Bone marrow (tissue), 2 donors: ENCODE results near the gene ANKZF1.
"Not testable (repeated sequence)": the region's sequence is repeated elsewhere in the genome, so short reads cannot be mapped to it uniquely, and the experiment has no call there.

Experiments used
- DNase-seq, 2 donors: peaks; one replicate each; lab custom pipeline; 2025; lab: John Stamatoyannopoulos, UW

The ANKZF1 gene

DNA sequence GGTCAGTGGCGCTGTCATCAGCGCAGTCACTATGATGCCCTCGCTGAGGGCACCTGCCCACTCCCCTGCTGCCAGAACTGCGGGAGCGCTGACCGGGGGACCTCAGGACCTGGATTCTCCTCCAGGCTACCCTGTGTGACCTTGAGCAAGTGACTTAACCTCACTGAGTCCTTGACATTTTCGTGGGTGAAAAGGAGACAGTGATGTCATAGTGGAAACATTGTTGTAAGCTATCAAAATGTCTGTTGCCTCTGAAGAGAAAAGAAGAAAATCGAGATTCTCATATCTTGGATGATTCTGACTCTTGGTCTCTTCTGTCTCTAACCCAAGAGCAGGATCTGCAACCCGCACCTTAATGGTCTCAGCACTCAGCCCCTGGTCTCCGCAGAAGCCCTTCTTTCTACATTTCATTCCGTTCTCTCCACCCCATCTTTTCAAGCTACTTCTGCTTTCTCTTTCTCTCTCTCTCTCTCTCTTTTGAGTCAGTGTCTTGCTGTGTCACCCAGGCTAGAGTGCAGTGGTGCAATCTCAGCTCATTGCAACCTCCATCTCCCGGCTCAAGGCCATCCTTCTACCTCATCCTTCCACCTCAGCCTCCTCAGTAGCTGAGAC lies 25.1 kb downstream of the ANKZF1 start:
- peak; percentile 70 to 80 for DNase-seq

DNA sequence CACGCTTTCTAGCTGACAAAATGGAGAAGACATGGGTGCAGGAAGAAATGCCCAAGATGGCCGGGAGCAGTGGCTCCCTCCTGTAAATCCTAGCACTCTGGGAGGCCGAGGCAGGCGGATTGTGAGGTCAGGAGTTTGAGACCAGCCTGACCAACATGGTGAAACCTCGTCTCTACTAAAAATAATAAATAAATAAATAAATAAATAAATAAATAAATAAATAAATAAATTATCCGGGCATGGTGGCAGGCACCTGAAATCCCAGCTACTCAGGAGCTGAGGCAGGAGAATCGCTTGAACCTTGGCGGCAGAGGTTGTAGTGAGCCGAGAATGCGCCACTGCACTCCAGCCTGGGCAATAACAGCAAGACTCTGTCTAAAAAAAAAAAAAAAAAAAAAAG lies 29.3 kb downstream of the ANKZF1 start:
- not testable (repeated sequence) for DNase-seq

DNA sequence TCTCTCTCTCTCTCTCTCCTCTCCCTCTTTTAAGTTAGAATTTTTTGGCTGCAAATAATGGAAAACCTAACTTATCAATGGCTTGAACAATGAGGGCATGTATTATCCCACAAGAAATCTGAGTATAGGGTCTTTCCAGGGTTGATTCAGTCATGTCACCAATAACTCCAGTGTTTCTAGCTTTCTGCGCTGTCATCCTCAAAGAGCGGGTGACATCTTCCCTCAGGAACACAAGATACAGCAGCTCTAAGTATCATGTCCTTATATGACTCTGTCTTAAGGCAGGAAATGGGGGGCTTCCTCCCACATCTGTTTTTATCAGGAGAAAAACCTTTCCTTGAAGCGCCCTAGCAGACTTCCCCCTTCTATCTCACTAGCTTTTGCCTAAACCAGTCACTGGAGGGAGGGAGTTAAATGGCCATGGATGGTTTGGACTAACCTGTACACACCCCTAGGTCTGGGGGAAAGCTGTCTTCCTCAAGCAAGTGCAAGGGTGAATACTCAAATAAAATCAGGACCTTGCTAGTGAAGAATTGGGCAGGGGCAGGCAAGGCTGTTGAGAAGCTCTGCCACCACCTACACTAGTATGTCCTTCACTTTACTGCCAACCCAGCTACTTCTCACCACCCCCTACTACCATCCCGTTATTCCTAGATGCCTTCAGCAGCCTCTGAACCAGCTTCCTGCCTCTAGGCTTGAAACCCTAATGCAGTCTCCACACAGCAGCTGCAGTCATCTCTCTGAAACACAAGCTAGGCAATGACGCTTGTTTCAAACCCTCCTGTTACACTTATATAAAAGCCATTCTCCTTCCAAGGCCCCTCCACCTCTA lies 31.6 kb downstream of the ANKZF1 start:
- DNase-seq = peak in 1 of 2 donors; percentile 22

DNA sequence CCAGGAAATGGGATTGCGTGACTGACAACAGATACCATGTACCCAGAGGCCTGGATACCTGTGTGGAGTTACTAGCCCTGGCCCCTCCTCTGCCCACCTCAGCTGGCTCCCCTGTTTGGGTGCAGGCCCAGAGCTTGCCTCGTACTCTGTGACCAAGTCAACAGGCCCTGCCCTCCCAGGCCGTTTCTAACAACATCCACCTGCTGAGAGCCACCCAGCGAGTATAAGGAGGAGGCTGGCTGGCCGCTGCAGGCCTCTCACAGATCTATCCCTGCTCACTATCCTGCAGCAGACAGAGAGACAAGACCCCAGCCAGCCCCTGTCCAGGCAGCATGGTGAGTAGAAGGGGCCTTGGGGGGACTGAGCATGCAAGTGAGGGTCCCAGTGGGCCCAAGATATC lies 36.6 kb downstream of the ANKZF1 start:
- no peak for DNase-seq

DNA sequence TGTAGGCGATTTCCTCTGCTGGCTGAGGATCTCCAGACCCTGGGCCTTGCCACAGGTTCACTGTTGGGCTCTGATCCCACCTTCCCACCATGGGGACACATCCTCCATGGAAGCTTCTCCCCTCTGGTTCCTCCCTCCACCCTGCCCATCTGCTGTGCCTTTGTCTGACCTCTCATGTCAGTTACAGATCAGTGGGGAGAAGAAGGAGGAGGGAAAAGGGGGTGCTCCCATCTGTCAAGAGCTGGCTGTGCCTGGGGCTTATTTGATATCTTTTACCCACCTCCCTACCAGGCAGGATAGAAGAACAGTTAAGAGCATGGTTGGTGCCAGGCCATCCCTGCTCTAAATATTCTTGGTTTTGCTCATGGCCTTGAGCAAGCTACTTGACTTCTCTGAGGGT lies 37.3 kb downstream of the ANKZF1 start:
- no peak for DNase-seq

DNA sequence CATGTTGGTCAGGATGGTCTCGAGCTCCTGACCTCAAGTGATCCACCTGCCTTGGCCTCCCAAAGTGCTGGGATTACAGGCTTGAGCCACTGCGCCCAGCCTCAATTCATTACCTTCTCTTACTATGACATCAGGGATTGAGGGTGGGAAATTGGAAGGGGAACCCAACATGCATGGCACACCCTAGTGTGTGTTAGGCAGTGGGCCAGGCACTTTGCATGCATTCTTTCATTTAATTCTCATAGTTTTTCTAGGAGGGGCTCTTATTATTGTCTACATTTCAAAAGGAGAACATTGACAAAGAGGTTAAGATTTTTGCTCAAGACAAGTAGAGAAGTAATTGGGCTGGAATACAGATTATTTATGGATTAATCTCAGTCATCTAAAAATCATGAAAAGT lies 38.7 kb downstream of the ANKZF1 start:
- DNase-seq = no peak

DNA sequence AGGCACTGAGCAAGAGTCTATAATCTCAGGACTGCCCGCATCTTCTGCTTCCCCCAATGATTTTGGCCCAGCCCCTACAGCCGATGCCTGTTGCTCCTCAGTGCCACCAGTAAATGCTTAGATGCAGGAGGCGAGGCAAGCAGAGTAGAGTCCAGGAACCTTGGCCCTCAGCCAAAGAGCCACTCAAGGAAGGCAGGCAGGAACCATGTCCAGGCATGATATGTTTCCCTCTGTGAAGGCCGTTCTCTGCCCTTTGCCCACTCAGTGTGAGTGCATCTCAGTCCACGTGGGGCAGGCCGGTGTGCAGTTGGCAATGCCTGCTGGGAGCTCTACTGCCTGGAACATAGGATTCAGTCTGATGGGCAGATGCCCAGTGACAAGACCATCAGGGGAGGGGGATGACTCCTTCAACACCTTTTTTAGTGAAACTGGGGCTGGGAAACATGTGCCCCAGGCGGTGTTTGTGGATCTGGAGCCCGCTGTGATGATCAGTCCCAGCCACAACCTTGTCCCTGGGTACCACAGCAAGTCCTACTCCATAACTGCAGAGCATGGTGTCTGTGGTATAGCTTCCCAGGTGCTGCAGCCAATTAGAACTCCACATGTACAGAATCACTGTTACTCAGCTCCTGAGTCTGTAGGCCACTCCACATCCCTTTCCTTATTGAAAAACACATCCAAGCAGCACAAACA lies 39.9 kb downstream of the ANKZF1 start:
- DNase-seq = no peak

DNA sequence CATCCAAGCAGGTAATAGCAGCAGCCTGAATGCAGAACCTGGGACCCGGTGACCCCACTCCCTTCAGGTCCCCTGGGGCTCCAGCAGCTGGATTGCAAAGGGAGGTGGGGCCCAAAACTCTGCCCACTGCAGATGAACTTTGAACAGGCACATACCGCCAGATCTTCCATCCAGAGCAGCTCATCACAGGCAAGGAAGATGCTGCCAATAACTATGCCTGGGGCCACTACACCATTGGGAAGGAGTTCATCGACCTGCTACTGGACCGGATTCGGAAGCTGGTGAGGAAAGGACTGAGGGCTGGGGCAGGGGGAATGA lies 40.4 kb downstream of the ANKZF1 start:
- no peak for DNase-seq

DNA sequence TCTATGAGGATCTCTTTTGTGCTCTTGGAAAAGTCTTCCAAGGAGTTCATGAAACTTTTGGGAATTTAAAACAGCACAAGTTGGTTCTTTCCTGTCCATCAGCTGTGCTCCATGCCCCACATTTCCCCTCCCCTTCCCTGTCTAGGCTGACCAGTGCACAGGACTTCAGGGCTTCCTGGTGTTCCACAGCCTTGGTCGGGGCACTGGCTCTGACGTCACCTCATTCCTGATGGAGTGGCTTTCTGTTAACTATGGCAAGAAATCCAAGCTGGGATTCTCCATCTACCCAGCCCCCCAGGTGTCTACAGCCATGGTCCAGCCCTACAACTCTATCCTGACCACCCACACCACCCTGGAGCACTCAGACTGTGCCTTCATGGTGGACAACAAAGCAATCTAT lies 41.4 kb downstream of the ANKZF1 start:
- DNase-seq = no peak

DNA sequence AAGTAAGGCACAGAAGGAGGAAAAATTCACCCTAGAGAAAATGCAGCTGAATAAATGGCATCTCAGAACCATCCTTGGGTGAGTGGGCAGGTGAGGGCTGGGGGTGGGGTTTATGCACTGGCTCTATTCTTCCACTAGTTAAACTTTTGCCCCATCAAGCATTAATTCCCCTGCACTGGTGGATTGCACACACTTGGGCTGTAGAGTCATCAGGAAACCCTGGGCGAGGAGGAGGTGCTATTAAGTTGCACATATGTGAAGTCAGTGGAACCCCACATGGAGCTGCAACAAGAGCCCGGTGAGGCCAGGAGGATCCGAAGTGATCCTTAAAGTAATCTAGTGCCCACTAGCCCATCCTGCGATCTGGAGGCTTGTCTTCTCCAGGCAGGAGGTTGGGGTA lies 42.8 kb downstream of the ANKZF1 start:
- no peak for DNase-seq

DNA sequence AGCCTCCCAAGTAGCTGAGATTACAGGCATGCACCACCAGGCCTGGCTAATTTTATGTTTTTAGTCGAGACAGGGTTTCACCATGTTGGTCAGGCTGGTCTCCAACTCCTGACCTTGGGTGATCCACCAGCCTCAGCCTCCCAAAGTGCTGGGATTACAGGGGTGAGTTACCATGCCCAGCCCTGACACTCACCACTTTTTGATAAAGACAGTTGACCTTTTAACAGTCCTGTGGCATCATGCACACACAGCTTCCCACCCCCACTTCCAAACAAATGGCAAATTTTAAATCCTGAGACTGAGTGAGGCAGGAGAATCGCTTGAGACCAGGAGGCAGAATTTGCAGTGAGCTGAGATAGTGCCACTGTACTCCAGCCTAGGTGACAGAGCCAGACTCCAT lies 43.4 kb downstream of the ANKZF1 start:
- DNase-seq = no peak

DNA sequence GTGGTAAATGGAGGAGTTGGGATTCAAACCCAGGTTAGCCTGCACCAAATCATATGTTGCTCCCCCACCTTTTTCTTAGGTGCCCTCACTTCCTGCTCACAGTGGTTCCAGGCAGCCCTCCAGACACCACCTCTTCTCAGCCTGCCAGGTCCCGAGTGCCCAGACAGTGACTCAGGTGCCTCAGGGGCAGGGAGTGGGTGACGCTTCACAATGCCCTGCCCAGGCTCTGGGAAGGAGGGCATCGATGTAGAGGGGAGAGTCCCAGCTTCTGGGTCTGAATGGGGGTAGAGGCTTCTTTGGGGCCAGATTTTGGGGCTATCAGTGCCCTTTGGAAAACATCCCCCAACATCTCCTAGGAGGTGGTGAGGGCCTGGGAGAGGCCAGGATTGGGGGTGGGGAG lies 44.3 kb downstream of the ANKZF1 start:
- no peak for DNase-seq

DNA sequence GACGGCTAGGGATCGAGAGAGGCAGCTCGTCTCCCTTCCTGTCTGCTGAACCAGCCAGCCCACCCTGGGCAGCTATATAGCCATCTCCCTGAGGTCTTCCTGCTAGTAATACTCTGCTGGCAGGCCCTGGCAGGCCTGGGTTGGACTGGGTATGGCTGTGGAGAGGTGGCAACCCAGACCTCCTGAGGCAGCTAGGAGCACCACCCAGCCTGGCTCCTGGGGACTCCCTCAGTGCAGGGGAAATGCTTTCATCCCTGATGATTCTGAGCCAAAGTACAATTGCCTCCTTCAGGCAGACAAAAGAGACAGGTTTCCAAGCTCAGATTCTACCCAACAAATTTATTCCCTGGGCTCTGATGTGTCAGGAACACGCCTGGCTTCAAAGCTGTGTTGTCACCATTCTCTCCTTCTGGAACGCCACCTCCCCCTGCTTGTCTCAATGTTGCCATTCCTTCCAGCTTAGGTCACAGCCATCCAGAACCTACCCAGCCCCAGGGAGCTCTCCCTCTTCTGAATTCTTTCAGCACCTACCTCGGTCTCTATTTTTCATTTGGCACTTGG lies 44.8 kb downstream of the ANKZF1 start:
- DNase-seq = no peak

DNA sequence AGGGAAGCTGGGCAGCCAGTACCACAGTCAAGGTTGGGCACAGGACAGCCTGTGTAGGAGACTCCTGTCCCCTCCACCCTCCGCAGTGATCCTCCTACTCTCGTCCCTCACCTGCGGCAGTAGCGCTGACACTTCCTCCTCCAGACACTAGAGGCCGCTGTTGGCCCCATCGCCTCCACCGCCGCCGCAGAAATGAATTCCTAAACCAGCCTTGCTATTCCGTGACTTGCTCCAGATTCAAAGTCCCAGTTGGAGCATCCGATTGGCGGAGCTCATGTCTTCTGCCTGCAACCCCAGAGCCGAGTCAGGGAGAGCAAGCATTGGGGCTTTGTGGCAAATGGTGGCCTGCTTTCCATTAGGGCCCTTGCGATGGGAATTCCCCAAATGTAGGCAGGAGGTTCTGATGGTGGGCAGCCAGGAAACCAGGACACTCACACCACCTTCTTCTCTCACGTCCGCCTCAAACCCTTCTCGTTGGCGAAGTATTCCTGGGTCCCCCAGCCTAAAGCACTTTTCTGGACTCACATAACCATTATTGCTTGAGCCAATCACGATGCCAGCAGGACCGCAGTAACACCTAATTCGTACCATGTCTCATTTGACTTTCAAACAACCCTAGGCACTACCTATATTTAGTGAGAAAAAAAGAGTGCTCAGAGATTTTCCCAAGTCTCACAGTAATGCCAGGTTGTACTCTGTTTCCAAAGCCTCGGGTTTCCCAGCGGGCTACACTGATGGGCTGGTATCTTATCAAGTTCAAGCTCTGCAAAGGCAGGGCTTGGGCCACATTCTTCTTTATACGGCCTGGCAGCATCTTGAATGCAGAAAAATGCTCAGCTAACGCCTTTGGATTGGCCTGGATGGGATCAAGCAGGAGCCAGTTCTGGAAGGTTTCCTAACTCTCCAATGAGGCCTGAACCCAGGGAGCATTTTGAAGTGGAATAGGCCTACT lies 48.4 kb downstream of the ANKZF1 start:
- peak; percentile 37 to 65 for DNase-seq

DNA sequence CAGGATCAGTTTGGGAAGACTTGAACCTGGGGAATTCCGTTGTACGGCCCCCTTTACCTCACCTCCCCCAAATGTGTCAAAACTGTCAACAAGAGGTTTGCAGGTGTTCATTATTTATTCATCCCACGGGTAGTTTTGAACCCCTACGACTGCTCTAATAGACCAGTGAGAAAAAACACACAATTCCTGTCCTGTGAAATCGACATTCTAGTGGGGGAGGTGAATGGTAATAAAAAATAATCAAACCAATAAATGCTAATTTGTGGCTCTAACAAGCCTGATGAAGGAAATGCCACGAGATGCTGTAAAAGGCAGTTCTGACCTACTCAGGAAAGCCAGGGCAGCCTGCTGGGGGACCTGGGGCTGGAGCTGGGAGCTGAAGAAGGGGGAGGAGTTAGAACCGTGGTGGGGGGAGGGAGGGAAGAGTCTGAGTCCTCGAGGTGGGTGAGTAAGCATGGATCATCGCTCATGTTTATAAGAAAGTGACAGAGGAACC lies 49.1 kb downstream of the ANKZF1 start:
- no peak for DNase-seq

DNA sequence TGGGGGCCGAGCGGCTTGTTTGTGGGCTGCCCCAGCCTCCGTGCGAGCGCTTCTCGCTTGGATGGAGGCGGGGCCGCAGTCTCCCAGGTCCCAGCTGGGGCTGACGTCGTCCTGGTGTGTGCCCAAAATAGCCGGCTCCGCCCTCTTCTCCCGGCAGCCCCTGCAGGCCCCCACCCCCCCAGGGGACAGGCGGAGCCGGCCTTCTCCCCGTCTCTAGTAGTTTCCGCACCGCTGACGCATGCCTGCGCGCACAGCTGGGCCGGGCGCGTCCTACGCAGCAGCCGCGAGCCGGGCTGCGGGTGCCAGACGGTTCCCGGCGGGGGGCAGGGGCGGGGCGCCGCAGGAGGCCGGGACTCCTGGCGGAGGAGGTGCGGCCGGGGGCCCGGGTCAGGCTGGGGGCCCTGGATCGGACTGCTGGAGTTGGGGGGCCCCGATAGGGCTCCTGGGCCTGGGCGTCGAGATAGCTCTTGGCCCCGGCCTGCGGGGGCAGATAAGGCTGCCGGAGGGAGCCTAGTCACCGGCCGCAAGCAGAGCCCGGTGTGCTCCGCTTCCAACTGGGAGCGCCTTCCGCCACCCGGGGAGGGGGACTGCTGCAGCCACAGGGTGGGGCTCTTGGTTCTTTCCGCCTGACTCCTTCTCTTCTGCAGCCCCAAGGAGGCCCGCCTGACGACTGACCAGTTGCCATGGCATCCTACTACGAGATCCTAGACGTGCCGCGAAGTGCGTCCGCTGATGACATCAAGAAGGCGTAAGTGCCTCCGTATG lies 49.7 kb downstream of the ANKZF1 start, which contains the start of gene DNAJB2:
DNAJB2 (plus strand) TSS at position 216 of the 765 bp plus-strand sequence; CDS start at position 684, 468 bp downstream.
- DNase-seq = peak; percentile 93 to 99

DNA sequence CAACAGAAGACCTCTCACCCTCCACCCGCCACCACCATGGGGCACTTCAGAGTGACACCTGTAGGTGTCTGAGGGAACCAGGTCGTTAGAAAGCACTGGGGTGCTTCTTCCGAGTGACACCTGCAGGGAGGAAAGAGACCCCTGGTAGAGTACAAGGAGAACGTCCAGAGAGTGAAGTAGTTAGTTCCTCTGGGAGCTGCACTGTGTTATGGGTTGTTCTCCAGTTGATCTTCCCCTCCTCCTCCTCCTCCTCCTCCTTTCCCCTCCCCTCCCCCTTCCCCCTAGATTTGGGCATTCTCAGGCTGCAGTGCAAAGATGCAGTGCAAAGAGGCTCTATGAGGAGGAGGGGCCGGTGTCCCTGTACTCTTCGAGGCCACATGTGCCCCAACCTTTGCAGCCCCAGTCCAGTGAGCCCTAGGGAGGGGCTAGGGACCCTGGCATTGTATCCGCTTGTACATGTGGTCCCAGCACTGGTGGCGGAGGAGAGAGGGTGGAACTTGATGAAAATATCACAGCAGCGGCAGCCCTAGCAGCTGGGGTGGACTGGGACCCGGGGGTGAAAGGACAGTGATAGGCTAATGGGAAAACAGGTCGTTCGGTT lies 50.4 kb downstream of the ANKZF1 start:
- no peak for DNase-seq

DNA sequence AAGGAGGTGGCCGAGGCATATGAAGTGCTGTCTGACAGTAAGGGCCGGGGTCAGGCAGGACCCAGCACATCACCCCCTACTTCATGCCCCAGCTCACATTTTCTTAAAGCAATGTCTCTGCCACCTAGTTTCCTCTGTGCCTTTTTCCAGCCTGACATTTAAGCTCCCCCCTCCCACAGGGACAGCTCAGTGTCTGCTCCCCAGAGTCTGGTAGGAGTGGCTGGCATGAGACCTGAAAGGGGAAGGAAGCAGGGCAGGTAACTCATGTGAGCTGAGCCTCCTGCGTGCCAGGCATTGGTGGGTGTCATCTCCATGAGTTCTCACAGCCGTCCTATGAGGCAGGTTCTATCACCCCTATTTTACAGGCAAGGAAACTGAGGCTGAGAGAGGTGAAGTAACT lies 51.0 kb downstream of the ANKZF1 start:
- DNase-seq = no peak

DNA sequence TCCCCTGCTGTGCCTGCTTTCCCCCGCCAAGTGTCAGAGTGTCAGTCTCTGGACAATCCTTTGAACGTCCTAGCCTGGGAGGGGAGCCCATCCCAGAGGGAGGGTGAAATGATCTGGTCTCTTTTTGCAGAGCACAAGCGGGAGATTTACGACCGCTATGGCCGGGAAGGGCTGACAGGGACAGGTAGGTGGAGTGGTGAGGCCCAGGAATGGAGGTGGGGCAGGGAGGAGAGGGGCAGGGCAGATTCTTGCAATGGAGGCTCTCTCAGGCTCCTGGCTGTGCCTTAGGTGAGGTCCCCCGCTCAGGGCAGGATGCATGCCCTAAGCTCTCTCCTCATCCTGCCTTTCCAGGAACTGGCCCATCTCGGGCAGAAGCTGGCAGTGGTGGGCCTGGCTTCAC lies 52.0 kb downstream of the ANKZF1 start:
- DNase-seq = no peak

DNA sequence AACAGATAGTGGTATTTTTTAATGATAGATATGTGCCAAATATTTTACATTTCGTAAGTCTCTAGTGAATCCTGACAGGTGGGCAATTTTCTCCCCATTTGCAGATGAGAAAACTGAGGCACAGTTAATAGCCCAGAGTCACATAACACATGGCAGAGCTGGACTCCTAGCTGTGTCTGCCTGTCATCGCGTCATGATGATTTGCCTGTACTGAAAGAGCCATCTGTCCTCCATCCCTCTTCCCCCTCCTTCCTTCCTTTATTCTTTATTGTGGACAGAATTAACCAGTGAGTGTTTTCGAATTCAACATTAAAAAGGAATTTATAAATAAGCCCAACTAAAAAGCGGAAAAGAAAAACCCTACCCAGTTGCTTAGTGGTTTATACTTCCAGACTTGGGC lies 52.8 kb downstream of the ANKZF1 start:
- no peak for DNase-seq
